Neuronal stem cell (in vitro differentiated cells): Measurements from ENCODE around the gene FZD10.

Source experiments
- DNase-seq: peaks from one replicate; pipeline ENCODE4 v3.0.0-alpha.2; 2013; ENCODE audit warnings: low spot score
- H2AFZ ChIP-seq: one replicate; pipeline ENCODE4 v1.6.1; 2013; ENCODE audit warnings: mild to moderate bottlenecking, low read length, inconsistent platforms
- H2AK5ac ChIP-seq: 2 replicates; pipeline ENCODE4 v1.6.1; 2013; ENCODE audit warnings: low read depth, mild to moderate bottlenecking, inconsistent platforms, low read length, moderate library complexity, mixed read lengths
- H2BK120ac ChIP-seq: 2 replicates; pipeline ENCODE4 v1.6.1; 2013; ENCODE audit warnings: low read depth, mild to moderate bottlenecking, inconsistent platforms, low read length, moderate library complexity, mixed read lengths
- H2BK12ac ChIP-seq: one replicate; pipeline ENCODE4 v1.6.1; 2013; ENCODE audit warnings: low read length, inconsistent platforms
- H2BK15ac ChIP-seq: 2 replicates; pipeline ENCODE4 v1.6.1; 2013; ENCODE audit warnings: mild to moderate bottlenecking, low read length, inconsistent platforms, mixed read lengths
- H2BK5ac ChIP-seq: one replicate; pipeline ENCODE4 v1.6.1; 2013; ENCODE audit warnings: inconsistent platforms, mild to moderate bottlenecking, low read length, moderate library complexity
- H3K14ac ChIP-seq: one replicate; pipeline ENCODE4 v1.6.1; 2013; ENCODE audit warnings: low read length, inconsistent platforms
- H3K18ac ChIP-seq: 2 replicates; pipeline ENCODE4 v1.6.1; 2013; ENCODE audit warnings: low read length, inconsistent platforms
- H3K23ac ChIP-seq: 2 replicates; pipeline ENCODE4 v1.6.1; 2013; ENCODE audit warnings: low read depth, mild to moderate bottlenecking, mixed read lengths, low read length, inconsistent platforms; ENCODE audit not compliant: poor library complexity
- H3K27ac ChIP-seq: replicated peaks from 3 replicates; pipeline ENCODE4 v1.5.1; 2013; ENCODE audit warnings: low read length, inconsistent platforms
- H3K27me3 ChIP-seq, 3 experiments: 2 replicates each; pipeline ENCODE4 v1.6.1; 2013; ENCODE audit warnings: low read length in 3 of 3, mild to moderate bottlenecking in 2 of 3, inconsistent platforms in 1 of 3, low read depth in 1 of 3, mixed read lengths in 1 of 3, moderate library complexity in 1 of 3; ENCODE audit not compliant: control insufficient read depth in 3 of 3, insufficient read depth in 3 of 3
- H3K36me3 ChIP-seq, 2 donors: replicated peaks in 1 of 2; 2 replicates each; pipeline ENCODE4 v1.6.1; 2013; ENCODE audit warnings: low read length in 2 of 2; ENCODE audit not compliant: control insufficient read depth in 2 of 2, insufficient read depth in 2 of 2
- H3K4ac ChIP-seq: 2 replicates; pipeline ENCODE4 v1.6.1; 2013; ENCODE audit warnings: inconsistent platforms, mild to moderate bottlenecking, low read length, moderate library complexity
- H3K4me1 ChIP-seq, 2 donors: 1 replicate in 1 of 2; 2 replicates in 1 of 2; pipeline ENCODE4 v1.6.1; 2013; ENCODE audit warnings: low read length in 2 of 2, low read depth in 1 of 2; ENCODE audit not compliant: control insufficient read depth in 2 of 2, insufficient read depth in 1 of 2
- H3K4me2 ChIP-seq: one replicate; pipeline ENCODE4 v1.6.1; 2013; ENCODE audit warnings: mild to moderate bottlenecking, low read length, inconsistent platforms; ENCODE audit not compliant: insufficient read depth, poor library complexity, severe bottlenecking
- H3K4me3 ChIP-seq, 2 donors: 2 replicates each; pipeline ENCODE4 v1.5.1; 2013; ENCODE audit warnings: low read length in 2 of 2, mild to moderate bottlenecking in 2 of 2, inconsistent platforms in 1 of 2, moderate library complexity in 1 of 2
- H3K79me1 ChIP-seq: one replicate; pipeline ENCODE4 v1.6.1; 2013; ENCODE audit warnings: low read depth, mild to moderate bottlenecking, inconsistent platforms, low read length, moderate library complexity
- H3K9ac ChIP-seq: one replicate; pipeline ENCODE4 v1.6.1; 2013; ENCODE audit warnings: mild to moderate bottlenecking, low read depth, low read length, inconsistent platforms; ENCODE audit not compliant: poor library complexity
- H3K9me3 ChIP-seq, 2 donors: replicated peaks in 1 of 2; 2 replicates each; pipeline versions ENCODE3 to v1.6.1; 2013; ENCODE audit warnings: low read length in 2 of 2, mild to moderate bottlenecking in 2 of 2, inconsistent platforms in 1 of 2, low read depth in 1 of 2, mixed read lengths in 1 of 2, moderate library complexity in 1 of 2; ENCODE audit not compliant: control insufficient read depth in 2 of 2, insufficient read depth in 1 of 2
- H4K8ac ChIP-seq: one replicate; pipeline ENCODE4 v1.6.1; 2013; ENCODE audit warnings: low read depth, mild to moderate bottlenecking, inconsistent platforms, low read length, moderate library complexity
- H4K91ac ChIP-seq: one replicate; pipeline ENCODE4 v1.6.1; 2013; ENCODE audit warnings: low read length, low read depth, mild to moderate bottlenecking, inconsistent platforms; ENCODE audit not compliant: poor library complexity
- WGBS, 2 donors: extraction: QIAGEN DNeasy Blood & Tissue Kit; methylation state at CpG; one replicate each; pipeline ENCODE4 v1.1.7; 2013; ENCODE audit warnings: missing lambda C conversion rate in 2 of 2, mixed read lengths in 1 of 2; ENCODE audit not compliant: insufficient read length in 2 of 2, insufficient replicate concordance in 1 of 2; ENCODE audit errors: extremely low coverage in 2 of 2; 5-methylcytosine and 5-hydroxymethylcytosine counted together

FZD10 gene

DNA sequence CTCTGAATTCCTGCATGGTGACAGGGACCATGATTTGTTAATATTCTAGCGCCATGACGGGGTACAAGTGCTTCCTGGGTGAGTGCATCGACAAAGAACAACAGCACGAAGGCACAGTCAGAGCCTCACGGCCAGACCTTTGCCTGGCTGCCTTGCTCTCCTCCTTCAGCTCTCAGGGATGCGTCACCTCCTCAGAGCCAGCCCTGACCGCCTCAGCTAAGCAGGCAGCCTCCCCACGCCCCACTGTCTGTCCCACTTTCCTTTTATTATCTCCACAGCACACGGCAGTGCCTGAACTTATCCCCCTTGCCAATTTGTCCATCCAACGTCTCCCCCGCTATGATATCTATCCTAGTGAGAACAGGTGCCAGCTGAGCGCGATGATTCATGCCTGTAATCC is 16.5 kb upstream of the FZD10 start:
- H2AFZ ChIP-seq = no peak overlapping the region
- no peak overlapping the region for H2BK12ac ChIP-seq
- H2BK15ac ChIP-seq = no peak overlapping the region
- no peak overlapping the region for H3K18ac ChIP-seq
- H2BK120ac ChIP-seq = no peak overlapping the region
- no peaks in the 10 kb centered on the region for H3K79me1 ChIP-seq
- peak overlapping the region; percentile 55 for H3K9ac ChIP-seq
- H4K91ac ChIP-seq = no peak overlapping the region
- H2AK5ac ChIP-seq = no peak overlapping the region
- no peak overlapping the region for H3K4me3 ChIP-seq
- WGBS, 2 donors = no CpG with 5 or more reads among the region's 13 CpGs
- H3K36me3 ChIP-seq = peaks cover 0 to 5% of the 10 kb centered on the region in 2 donors
- H3K27ac ChIP-seq = no peak overlapping the region
- peak overlapping the region; percentile 10 for H3K14ac ChIP-seq
- H3K27me3 ChIP-seq = peaks cover 0 to 48% (median 0%) of the 10 kb centered on the region in 3 experiments
- H3K4me1 ChIP-seq = no peaks in the 10 kb centered on the region
- H3K4me2 ChIP-seq = no peak overlapping the region
- H3K23ac ChIP-seq = no peak overlapping the region
- H4K8ac ChIP-seq = no peak overlapping the region
- no peak for DNase-seq
- no peak overlapping the region for H3K4ac ChIP-seq
- H3K9me3 ChIP-seq = peaks cover 0 to 3% of the 10 kb centered on the region in 2 donors
- H2BK5ac ChIP-seq = no peak overlapping the region

DNA sequence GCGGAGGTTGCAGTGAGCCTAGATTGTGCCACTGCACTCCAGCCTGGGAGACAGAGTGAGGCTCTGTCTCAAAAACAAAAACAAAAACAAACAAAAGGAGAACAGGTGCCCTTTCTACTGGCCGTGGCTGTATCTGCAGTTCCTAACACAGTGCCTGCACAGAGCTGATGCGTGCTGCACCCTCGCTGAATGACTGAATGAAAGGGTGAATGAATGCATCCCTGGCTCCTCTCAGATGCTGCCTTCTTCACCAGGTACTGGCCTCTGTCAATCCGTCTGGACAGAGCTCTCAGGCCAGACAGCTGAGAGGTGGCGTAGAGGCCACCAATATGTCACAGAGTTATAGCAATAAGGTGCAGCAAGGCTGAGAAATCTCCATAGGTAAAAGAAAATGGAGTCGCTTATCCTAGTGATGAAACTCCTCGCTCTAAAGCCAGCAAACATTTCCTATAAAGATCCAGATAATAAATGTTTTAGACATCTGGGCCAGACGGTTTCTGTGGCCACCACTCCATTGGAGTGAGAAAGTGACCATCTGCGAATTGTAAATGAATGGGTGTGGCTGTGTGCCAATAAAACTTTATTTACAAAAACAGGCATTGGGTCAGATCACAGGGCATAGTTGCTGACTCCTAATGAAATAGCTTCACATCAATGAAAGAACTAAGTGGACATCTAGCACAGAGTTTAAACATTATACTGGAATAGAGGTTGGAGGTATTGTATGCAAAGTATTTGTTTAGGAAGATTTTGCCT is 15.9 kb upstream of the FZD10 start:
- no peak overlapping the region for H2AK5ac ChIP-seq
- no peak overlapping the region for H3K4ac ChIP-seq
- H3K27me3 ChIP-seq = peaks cover 0 to 51% (median 0%) of the 10 kb centered on the region in 3 experiments
- H3K23ac ChIP-seq = no peak overlapping the region
- no peaks in the 10 kb centered on the region for H3K4me1 ChIP-seq
- no peak overlapping the region for H3K14ac ChIP-seq
- H2AFZ ChIP-seq = no peak overlapping the region
- no peak for DNase-seq
- H3K4me3 ChIP-seq = no peak overlapping the region
- no peak overlapping the region for H2BK120ac ChIP-seq
- no peaks in the 10 kb centered on the region for H3K79me1 ChIP-seq
- H2BK12ac ChIP-seq = no peak overlapping the region
- no peak overlapping the region for H4K8ac ChIP-seq
- peaks cover 0 to 11% of the 10 kb centered on the region in 2 donors for H3K36me3 ChIP-seq
- peaks cover 0 to 3% of the 10 kb centered on the region in 2 donors for H3K9me3 ChIP-seq
- no peak overlapping the region for H2BK15ac ChIP-seq
- no CpG with 5 or more reads among the region's 10 CpGs for WGBS, 2 donors
- H3K9ac ChIP-seq = no peak overlapping the region
- no peak overlapping the region for H3K4me2 ChIP-seq
- H4K91ac ChIP-seq = no peak overlapping the region
- no peak overlapping the region for H2BK5ac ChIP-seq
- H3K27ac ChIP-seq = no peak overlapping the region
- H3K18ac ChIP-seq = no peak overlapping the region

DNA sequence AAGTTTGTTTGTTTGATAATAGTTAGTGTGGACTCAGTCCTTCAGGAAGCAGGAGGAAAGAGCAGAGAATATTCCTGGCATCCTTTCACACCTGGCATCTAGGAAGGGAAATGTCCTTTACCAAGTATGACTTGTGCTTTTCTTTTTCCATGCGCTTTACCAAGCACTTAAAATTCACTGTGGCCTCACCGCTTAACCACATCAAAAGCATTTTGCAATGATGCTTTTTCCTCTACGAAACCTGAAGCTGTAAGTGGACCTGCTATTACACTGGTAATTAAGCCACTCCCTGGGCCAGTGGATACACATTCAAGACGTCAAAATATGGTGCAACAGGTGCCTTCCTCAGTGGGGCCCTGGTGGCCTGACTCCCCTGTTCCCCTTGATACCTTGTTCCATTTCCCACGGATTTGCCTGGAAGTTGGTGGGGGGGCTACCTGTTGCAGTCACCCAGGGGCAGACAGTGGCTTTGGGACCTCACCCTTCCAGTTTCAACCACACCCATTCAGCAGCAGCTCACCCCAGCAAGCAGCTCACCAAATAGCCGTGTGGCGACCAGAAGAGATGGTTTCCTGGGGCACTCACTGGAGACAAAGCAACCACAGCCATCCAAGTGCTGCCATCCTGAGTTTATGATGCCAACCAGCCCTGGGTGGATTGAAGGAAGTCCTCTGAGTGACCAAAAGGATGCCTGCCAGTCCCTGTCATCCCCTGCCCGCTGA is 14.2 kb upstream of the FZD10 start:
- no peak overlapping the region for H3K4me2 ChIP-seq
- no peak overlapping the region for H2BK5ac ChIP-seq
- no peak overlapping the region for H2AK5ac ChIP-seq
- peaks cover 0 to 55% (median 0%) of the 10 kb centered on the region in 3 experiments for H3K27me3 ChIP-seq
- no peak overlapping the region for H2BK120ac ChIP-seq
- no CpG with 5 or more reads among the region's 8 CpGs for WGBS, 2 donors
- H3K9me3 ChIP-seq = peaks cover 0 to 3% of the 10 kb centered on the region in 2 donors
- no peak overlapping the region for H3K9ac ChIP-seq
- no peak overlapping the region for H2AFZ ChIP-seq
- peaks cover 0 to 28% of the 10 kb centered on the region in 2 donors for H3K36me3 ChIP-seq
- H3K27ac ChIP-seq = no peak overlapping the region
- no peak overlapping the region for H2BK15ac ChIP-seq
- DNase-seq = no peak
- H3K23ac ChIP-seq = peak overlapping the region; percentile 20
- H4K8ac ChIP-seq = no peak overlapping the region
- no peak overlapping the region for H3K4ac ChIP-seq
- no peak overlapping the region for H4K91ac ChIP-seq
- no peaks in the 10 kb centered on the region for H3K4me1 ChIP-seq
- H3K14ac ChIP-seq = no peak overlapping the region
- H3K79me1 ChIP-seq = no peaks in the 10 kb centered on the region
- H3K18ac ChIP-seq = no peak overlapping the region
- no peak overlapping the region for H3K4me3 ChIP-seq
- H2BK12ac ChIP-seq = no peak overlapping the region

DNA sequence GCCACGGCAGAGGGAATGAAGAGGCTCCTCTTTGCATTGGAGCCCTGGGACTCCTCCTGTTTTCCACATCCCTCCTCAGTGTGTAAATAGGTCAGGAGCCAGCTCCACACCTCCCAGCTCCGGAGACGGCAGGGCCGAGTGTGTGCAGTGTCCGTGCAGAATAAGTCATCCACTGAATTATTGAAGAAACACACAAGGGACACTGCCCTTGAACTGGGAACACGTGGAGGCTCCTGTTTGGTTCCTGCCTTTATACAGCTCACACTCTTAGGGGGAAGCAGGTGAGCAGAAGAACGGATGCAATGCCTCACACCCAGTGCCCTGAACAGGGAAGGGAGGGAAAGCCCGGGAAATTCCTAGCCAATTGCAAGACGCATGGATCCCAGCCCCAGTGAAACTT is 10.4 kb upstream of the FZD10 start:
- Histone ChIP-seq H3K79me1 (no peaks in the 10 kb centered on the region), H4K8ac (no peak overlapping the region), H2BK15ac (no peak overlapping the region), H3K36me3 (peaks cover 0 to 58% of the 10 kb centered on the region in 2 donors), H2BK5ac (no peak overlapping the region), H3K4me1 (no peaks in the 10 kb centered on the region), H3K9me3 (peaks cover 0 to 3% of the 10 kb centered on the region in 2 donors), H3K27me3 (peaks cover 0 to 78% (median 9%) of the 10 kb centered on the region in 3 experiments), H3K4me3 (no peak overlapping the region), H3K27ac (no peak overlapping the region), H2AK5ac (no peak overlapping the region), H2BK120ac (no peak overlapping the region), H3K9ac (no peak overlapping the region), H3K18ac (no peak overlapping the region), H2AFZ (no peak overlapping the region), H3K14ac (no peak overlapping the region), H3K4ac (no peak overlapping the region), H3K23ac (no peak overlapping the region), H4K91ac (no peak overlapping the region), H2BK12ac (no peak overlapping the region), H3K4me2 (no peak overlapping the region)
- no peak for DNase-seq
- no CpG with 5 or more reads among the region's 9 CpGs for WGBS, 2 donors
